ENCODE measurements around the gene CD58.

CD58 gene

GRCh38 chr1:116474921-116475849 is 95.6 kb downstream of the CD58 start:
- Histone ChIP-seq H3K79me2 (ENCODE audit: insufficient read depth, low read length) (no peaks in the 10 kb centered on the region), H3K9me3 (ENCODE audit: insufficient read depth, low read length) (no peaks in the 10 kb centered on the region), H3F3A (ENCODE audit: insufficient read depth) (no peaks in the 10 kb centered on the region), H3K36me3 (ENCODE audit: low read length) (no peaks in the 10 kb centered on the region), H3K27me3 (ENCODE audit: low read length) (no peaks in the 10 kb centered on the region), H2AFZ (ENCODE audit: low read depth, low read length, severe bottlenecking) (no peak overlapping the region), H4K20me1 (ENCODE audit: low read depth, low read length) (no peaks in the 10 kb centered on the region), H3K4me3 (ENCODE audit: insufficient read depth, low read length, poor library complexity, severe bottlenecking) (no peak overlapping the region), H3K9ac (ENCODE audit: low read length) (no peak overlapping the region), H3K27ac (ENCODE audit: low read depth, low read length) (no peak overlapping the region), H3K4me2 (ENCODE audit: low read depth, low read length, poor library complexity, severe bottlenecking) (no peak overlapping the region), H3K9me2 (replicated peaks; ENCODE audit: insufficient read depth, low read length) (no peaks in the 10 kb centered on the region)
- TF ChIP-seq EZH2phosphoT487 (conservative IDR thresholded peaks at IDR 0.05; ENCODE audit: low read length) = no peak
- TF ChIP-seq CTCF (IDR thresholded peaks at IDR 0.05; ENCODE audit: insufficient read depth, low read length, poor library complexity, severe bottlenecking) = no peak

GRCh38 chr1:116472431-116472961 is 98.3 kb downstream of the CD58 start:
- Histone ChIP-seq H3K4me2 (ENCODE audit: low read depth, low read length, poor library complexity, severe bottlenecking) (no peak overlapping the region), H3K9ac (ENCODE audit: low read length) (no peak overlapping the region)
- TF ChIP-seq CTCF (IDR thresholded peaks at IDR 0.05; ENCODE audit: insufficient read depth, low read length, poor library complexity, severe bottlenecking) = no peak
- no peak for TF ChIP-seq EZH2phosphoT487 (conservative IDR thresholded peaks at IDR 0.05; ENCODE audit: low read length)

GRCh38 chr1:116471241-116471640 is 99.6 kb downstream of the CD58 start:
- no peaks in the 10 kb centered on the region for H3K9me2 ChIP-seq (replicated peaks; ENCODE audit: insufficient read depth, low read length)
- no peak overlapping the region for H3K4me2 ChIP-seq (ENCODE audit: low read depth, low read length, poor library complexity, severe bottlenecking)
- TF ChIP-seq EZH2phosphoT487 (conservative IDR thresholded peaks at IDR 0.05; ENCODE audit: low read length) = no peak
- TF ChIP-seq CTCF (IDR thresholded peaks at IDR 0.05; ENCODE audit: insufficient read depth, low read length, poor library complexity, severe bottlenecking) = no peak
- H2AFZ ChIP-seq (ENCODE audit: low read depth, low read length, severe bottlenecking) = no peak overlapping the region
- H3K9ac ChIP-seq (ENCODE audit: low read length) = no peak overlapping the region
- no peaks in the 10 kb centered on the region for H3K9me3 ChIP-seq (ENCODE audit: insufficient read depth, low read length)
- no peak overlapping the region for H3K27ac ChIP-seq (ENCODE audit: low read depth, low read length)
- no peaks in the 10 kb centered on the region for H3K36me3 ChIP-seq (ENCODE audit: low read length)
- H3K4me3 ChIP-seq (ENCODE audit: insufficient read depth, low read length, poor library complexity, severe bottlenecking) = no peak overlapping the region
- H3K27me3 ChIP-seq (ENCODE audit: low read length) = no peaks in the 10 kb centered on the region
- H3K79me2 ChIP-seq (ENCODE audit: insufficient read depth, low read length) = no peaks in the 10 kb centered on the region
- H4K20me1 ChIP-seq (ENCODE audit: low read depth, low read length) = no peaks in the 10 kb centered on the region
- H3F3A ChIP-seq (ENCODE audit: insufficient read depth) = no peaks in the 10 kb centered on the region

More at GRCh38 chr1:116472431-116472961, 98.3 kb downstream of the CD58 start:
- Histone ChIP-seq H3K27me3 (ENCODE audit: low read length) (no peaks in the 10 kb centered on the region), H3K9me2 (replicated peaks; ENCODE audit: insufficient read depth, low read length) (no peaks in the 10 kb centered on the region), H3K4me3 (ENCODE audit: insufficient read depth, low read length, poor library complexity, severe bottlenecking) (no peak overlapping the region), H3K36me3 (ENCODE audit: low read length) (no peaks in the 10 kb centered on the region), H3K79me2 (ENCODE audit: insufficient read depth, low read length) (no peaks in the 10 kb centered on the region), H3K9me3 (ENCODE audit: insufficient read depth, low read length) (no peaks in the 10 kb centered on the region), H3F3A (ENCODE audit: insufficient read depth) (no peaks in the 10 kb centered on the region), H2AFZ (ENCODE audit: low read depth, low read length, severe bottlenecking) (no peak overlapping the region), H3K27ac (ENCODE audit: low read depth, low read length) (no peak overlapping the region), H4K20me1 (ENCODE audit: low read depth, low read length) (no peaks in the 10 kb centered on the region)
